NCI-H2227 (cell line): ENCODE data around the gene BRAF.
"Not testable (repeated sequence)": the region's sequence is repeated elsewhere in the genome, so short reads cannot be mapped to it uniquely, and the experiment has no call there.

Experiments used
- DNase-seq: peaks from one replicate; lab custom pipeline; 2025; ENCODE audit not compliant: unreplicated experiment; lab: John Stamatoyannopoulos, UW

Gene BRAF

DNA sequence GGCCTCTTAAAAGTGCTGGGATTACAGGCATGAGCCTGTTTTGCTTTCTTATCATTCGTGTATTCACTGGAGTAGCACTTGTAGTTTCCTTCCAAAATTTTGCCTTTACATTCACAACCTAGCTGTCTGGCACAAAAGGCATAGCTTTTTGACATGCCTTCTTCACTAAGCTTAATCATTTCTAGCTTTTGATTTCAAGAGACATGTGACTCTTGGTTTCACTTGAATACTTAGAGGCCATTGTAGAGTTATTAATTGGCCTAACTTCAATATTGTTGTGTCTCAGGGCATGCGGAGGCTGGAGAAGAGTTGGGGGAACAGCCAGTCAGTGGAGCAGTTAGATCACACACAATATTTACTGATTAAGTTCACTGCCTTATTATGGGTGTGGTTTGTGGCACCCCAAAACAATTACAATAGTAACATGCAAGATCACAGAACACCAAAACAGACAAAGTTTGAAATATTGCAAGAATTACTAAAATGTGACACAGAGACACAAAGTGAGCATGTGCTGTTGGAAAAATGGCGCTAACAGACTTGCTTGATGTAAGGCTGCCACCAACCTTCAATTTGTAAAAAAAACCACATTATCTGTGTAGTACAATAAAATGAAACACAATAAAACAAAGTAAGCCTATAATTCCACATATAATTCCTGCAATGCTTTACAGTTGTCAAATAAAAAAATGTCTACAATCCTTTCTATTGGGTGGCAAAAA is 43.1 kb downstream of the BRAF start:
- DNase-seq: no peak

DNA sequence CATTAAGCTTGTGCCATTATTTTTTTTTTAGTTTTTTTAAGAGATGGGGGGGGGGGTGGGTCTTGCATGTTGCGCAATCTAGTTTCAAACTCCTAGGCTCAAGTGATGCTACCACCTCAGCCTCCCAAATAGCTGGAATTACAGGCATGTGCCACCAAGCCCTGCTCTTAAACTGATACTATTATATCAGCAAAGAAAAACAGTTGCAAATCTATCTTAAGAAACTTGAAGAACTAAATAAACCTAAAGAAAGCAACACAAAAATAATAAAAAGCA is 47.5 kb downstream of the BRAF start:
- no peak for DNase-seq

GRCh38 chr7:140876519-140877248 is 48.0 kb downstream of the BRAF start:
- no peak for DNase-seq

DNA sequence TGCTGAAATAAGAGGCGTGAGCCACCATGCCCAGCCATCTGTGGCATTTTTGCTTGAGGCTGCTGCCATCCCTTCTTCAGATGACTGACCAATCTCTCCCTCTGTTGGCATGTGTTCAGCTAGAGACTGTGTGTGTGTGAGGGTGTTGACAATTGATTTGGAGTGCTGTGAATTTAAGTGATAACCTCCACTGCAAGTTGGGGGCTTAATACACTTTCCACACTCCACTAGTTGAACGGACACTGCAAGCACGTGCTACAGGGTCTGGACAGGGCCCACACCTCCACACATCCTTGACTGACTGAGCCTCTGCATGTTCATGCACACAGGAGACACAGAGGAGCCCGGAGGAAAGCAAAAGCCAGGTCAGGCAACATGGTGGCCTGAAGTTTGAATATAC is 51.3 kb downstream of the BRAF start:
- DNase-seq: no peak

DNA sequence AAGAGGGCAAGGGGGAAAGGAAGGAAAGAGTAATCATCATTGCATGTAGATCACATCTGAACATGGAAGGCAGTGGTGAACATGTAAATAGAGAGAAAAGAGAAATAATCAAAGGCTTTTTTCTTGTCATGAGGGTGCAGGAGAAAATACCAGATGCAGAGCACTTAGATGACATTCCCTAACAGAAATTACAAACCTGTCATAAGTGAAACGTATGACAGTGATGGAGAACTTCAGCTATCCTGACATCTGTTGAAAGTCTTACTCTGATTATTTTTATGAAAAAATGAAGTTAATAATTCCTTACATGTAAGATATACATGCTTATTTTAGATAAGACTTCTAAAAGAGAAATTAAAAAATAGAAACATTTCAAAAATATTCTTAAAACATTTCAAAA is 54.7 kb downstream of the BRAF start:
- no peak for DNase-seq

- DNase-seq: no peak
Measured at GRCh38 chr7:140869430-140869829, 55.3 kb downstream of the BRAF start.

DNA sequence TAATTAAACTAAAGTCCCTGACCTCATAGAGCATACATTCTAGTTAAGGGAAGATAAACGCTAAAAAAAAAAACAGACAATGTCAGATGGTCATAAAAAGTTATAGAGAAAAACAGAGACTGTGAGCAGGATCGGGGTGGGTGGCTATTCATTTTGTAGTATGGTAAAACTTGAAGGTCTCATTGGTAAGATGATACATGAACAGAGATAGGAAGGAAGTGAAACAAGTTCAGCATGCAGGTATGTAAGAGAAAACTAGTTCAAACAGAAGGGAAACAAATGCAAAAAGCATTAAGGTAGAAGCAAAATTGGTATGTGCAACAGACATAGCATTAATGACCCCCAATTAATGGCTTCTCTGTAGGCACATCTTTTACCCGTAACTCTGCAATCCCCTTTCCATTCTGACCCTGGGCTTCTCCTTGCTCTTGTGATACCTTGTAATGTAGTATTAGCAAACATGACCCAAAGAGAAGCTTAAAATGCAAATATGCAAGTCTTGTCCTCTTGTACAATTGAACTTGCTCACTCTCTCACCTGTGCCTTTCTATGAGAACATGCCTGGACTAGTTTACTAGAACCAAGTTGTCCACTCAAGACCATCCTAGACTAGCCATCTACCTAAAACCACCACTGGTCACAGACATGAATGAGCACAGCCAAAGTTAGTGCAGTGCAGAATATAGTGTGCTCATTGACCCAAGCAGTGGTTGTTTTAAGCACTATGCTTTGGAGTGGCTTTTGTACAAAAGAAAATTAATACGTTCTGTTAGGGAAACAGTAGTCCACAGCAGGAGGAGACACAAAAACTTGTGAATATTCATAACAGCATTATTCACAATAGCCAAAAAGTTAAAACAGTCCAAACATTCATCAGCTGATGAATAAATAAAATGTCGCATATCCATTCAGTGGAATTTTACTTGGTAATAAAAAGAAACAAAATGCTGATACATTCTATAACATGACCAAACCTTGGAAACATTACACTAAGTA is 57.0 kb downstream of the BRAF start:
- DNase-seq: no peak

DNA sequence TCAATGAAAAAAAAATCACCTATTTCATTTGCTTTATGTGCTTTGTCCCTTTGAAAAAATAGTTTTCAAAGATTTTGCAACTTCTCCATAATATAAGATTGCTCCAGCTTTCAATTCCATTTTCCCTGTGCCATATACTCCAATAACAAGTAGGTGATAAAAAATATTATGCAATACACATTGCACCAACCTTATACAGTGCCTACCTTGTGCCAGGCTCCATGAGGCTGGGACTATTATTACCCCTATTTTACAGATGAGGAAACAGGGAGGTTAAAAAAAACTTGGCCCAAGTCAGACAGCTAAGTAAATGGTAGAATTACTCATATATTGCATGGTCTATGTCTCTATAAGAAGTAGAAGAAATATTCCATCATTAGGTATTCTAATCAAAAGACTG is 57.8 kb downstream of the BRAF start:
- DNase-seq: no peak

DNA sequence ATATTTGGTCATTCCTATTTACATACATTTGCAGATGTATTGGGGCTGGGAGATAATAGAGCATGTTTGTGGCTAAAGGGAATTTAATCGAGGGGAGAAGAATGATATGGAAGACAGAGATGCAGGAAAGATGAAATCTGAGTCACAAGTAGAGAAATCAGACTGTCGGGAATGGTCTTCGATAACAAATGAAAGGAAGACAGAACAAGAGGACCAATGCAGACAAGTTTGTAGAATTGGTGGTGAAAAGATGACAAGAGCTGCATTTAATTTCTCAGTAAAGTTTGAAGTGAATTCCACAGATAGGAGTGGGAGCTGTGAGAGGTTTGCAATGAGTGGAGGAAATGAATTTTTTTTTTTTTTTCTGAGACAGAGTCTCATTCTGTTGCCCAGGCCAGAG is 60.0 kb downstream of the BRAF start:
- DNase-seq: no peak

- DNase-seq: no peak
Measured at GRCh38 chr7:140863867-140864266, 60.9 kb downstream of the BRAF start.

- no peak for DNase-seq
Measured at GRCh38 chr7:140863184-140863583, 61.5 kb downstream of the BRAF start.

DNA sequence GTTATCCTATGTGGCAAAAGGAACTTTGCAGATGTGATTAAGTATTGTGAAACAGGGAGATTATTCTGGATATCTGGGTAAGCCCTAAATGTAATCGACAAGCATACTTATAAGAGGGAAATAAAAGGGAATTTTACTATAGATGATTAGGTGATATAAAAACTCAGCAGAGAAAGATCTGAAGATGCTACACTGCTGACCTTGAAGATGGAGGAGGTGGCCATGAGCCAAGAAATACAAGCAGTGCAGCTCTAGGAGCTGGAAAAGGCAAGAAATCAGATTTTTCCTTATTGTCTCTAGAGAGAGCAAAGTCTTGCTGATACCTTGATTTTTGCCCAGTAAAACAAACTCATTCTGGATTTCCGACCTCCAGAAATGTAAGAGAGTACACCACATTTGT is 67.7 kb downstream of the BRAF start:
- no peak for DNase-seq

GRCh38 chr7:140841166-140841715 is 83.5 kb downstream of the BRAF start:
- DNase-seq: no peak

- DNase-seq: no peak
Measured at GRCh38 chr7:140831724-140832123, 93.0 kb downstream of the BRAF start.

DNA sequence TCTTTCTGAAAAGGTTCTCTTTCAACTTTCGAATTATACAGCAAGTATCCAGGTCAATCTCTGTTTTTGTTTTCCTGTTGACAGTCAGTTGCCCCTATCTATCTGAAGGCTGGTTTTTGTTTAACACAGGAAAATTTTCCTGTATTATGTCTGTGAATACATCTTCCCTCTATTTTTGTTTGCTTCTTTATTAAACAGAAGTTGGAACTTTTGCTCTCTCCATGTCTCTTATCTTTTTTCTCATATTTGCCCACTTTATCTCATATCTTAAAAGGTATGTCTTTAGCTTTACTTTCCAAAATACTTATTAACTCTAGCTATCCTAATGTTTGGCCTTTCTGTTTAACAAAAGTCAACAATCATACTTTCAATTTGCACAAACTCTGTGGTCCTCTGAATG is 95.0 kb downstream of the BRAF start:
- no peak for DNase-seq

DNA sequence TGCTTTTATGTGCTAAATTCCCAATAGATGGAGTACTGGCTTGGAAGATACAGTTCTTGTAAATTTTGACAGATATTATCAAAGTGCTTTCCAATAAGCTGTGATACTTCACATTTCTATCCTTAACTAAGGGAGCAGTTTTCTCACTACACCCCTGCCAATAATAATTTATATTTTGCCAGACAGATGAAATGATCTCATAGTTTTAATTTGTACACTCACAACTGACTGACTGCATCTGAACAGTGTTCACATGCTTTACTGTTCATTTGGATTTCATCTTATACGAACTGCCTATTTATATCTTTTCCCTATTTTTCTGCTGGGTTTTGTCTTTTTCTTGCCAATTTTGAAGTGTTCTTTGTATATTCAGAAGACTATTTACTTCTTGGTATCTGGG is 96.0 kb downstream of the BRAF start:
- DNase-seq: no peak

DNA sequence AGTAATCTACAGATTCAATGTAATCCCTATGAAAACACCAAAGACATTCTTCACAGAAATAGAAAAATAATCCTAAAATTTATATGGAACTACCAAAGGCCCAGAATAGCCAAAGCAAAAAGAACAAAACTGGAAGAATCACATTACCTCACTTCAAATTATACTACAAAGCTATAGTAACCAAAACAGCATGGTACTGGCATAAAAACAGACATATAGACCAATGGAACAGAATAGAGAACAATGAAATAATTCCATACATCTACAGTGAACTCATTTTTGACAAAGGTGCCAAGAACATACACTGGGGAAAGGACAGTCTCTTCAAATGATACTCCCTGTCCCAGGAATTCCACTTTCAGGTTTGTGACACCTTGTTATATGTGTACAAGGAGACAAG is 107.3 kb downstream of the BRAF start:
- not testable (repeated sequence) for DNase-seq

GRCh38 chr7:140810830-140811556 is 113.7 kb downstream of the BRAF start:
- peak; percentile 80 for DNase-seq

- no peak for DNase-seq
Measured at GRCh38 chr7:140810385-140810784, 114.3 kb downstream of the BRAF start.

DNA sequence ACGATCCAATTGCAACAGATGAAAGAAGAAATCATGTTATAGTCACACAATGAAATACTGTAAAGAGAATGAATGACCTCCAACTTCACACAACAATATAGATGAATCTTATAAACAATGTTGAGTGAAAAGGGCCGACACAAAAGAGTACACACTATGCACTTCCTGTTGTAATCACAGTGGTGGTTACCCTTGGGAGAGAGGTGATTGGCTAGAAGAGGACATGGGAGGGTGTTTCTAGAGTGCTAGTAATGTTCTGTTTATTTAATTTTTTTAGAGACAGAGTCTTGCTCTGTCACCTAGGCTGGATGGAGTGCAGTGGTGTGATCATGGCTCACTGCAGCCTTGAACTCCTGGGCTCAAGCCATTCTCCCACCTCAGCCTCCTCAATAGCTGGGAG is 145.8 kb downstream of the BRAF start:
- no peak for DNase-seq

GRCh38 chr7:140778568-140778967 is 146.2 kb downstream of the BRAF start:
- no peak for DNase-seq
